Tibial artery (tissue), 4 donors: ENCODE measurements around the gene BCAP31.

Experiments
- DNase-seq, 2 donors: peaks; one replicate each; pipeline ENCODE4 v3.0.0-alpha.2; 2019
- H3K27ac ChIP-seq, 2 donors: fragments of 200-600 bp; sonication (generic) in 1 of 2; 1 replicate in 1 of 2; 2 replicates in 1 of 2; pipeline ENCODE4 v1.5.1; 2018 to 2019; ENCODE audit warnings: mild to moderate bottlenecking in 1 of 2
- H3K27me3 ChIP-seq, 2 donors: fragments of 200-600 bp; sonication (generic) in 1 of 2; one replicate each; pipeline versions ENCODE4 v1.5.1 to v1.6.0; 2016 to 2019
- H3K36me3 ChIP-seq, 3 donors: fragments of 200-600 bp; sonication (generic) in 2 of 3; one replicate each; pipeline ENCODE4 v1.5.1; 2016 to 2019; ENCODE audit warnings: mild to moderate bottlenecking in 2 of 3
- H3K4me1 ChIP-seq, 4 donors: fragments of 200-600 bp; sonication (generic) in 2 of 4; 1 replicate in 3 of 4; 2 replicates in 1 of 4; pipeline ENCODE4 v1.5.1; 2016 to 2019
- H3K4me3 ChIP-seq, 2 donors: fragments of 200-600 bp; sonication (generic) in 1 of 2; 1 replicate in 1 of 2; 2 replicates in 1 of 2; pipeline ENCODE4 v1.5.1; 2018 to 2019; ENCODE audit warnings: mild to moderate bottlenecking in 2 of 2
- H3K9me3 ChIP-seq, 3 donors: fragments of 200-600 bp; sonication (generic) in 1 of 3; one replicate each; pipeline ENCODE4 v1.5.1; 2016 to 2019
- CTCF ChIP-seq, 2 experiments: fragments of 200-600 bp in 1 of 2; fragments of 450-650 bp in 1 of 2; IDR thresholded peaks; one replicate each; pipeline ENCODE4 v1.5.1; 2017 to 2019; ENCODE audit warnings: antibody characterized with exemption in 2 of 2, mild to moderate bottlenecking in 1 of 2, moderate library complexity in 1 of 2
- intact Hi-C: fragments of 100-400 bp; cut with DNase I; formaldehyde crosslinking; loops from one replicate; pipeline ENCODE4 v1.15.0; 2023; ENCODE audit warnings: low total_unique reads

Gene BCAP31

GRCh38 chrX:153767674-153768055 is 43.5 kb upstream of the BCAP31 start:
- Histone ChIP-seq H3K27me3 (no peaks in the 10 kb centered on the region), H3K4me3 (no peak overlapping the region), H3K9me3 (no peaks in the 10 kb centered on the region), H3K4me1 (peaks cover 0 to 22% (median 5%) of the 10 kb centered on the region in 4 donors), H3K36me3 (peaks cover 0 to 33% (median 0%) of the 10 kb centered on the region in 3 donors), H3K27ac (no peak overlapping the region)
- no peak for TF ChIP-seq CTCF (IDR thresholded peaks at IDR 0.05)
- no peak for DNase-seq
- intact Hi-C loops, result loop anchor here (5.0 kb wide), 1 partner anchor 185 kb away; no protein-coding TSS in a partner anchor

GRCh38 chrX:153766871-153767673 is 42.9 kb upstream of the BCAP31 start:
- Histone ChIP-seq H3K27ac (no peak overlapping the region), H3K36me3 (peaks cover 0 to 29% (median 0%) of the 10 kb centered on the region in 3 donors), H3K27me3 (no peaks in the 10 kb centered on the region), H3K4me1 (peaks cover 0 to 22% (median 5%) of the 10 kb centered on the region in 4 donors), H3K9me3 (no peaks in the 10 kb centered on the region), H3K4me3 (no peak overlapping the region)
- intact Hi-C loops, result loop anchor here (5.0 kb wide), 1 partner anchor 185 kb away; no protein-coding TSS in a partner anchor
- no peak for TF ChIP-seq CTCF (IDR thresholded peaks at IDR 0.05)
- DNase-seq, result no peak

- intact Hi-C loops, result loop anchor here (5.0 kb wide), 1 partner anchor 186 kb away; no protein-coding TSS in a partner anchor
- peaks cover 0 to 24% (median 0%) of the 10 kb centered on the region in 3 donors for H3K36me3 ChIP-seq
- no peak for TF ChIP-seq CTCF (IDR thresholded peaks at IDR 0.05)
- no peak for DNase-seq
- peak overlapping the region; percentile 29 to 44 for H3K4me3 ChIP-seq
- H3K9me3 ChIP-seq, result no peaks in the 10 kb centered on the region
- H3K4me1 ChIP-seq, result peaks cover 0 to 22% (median 5%) of the 10 kb centered on the region in 4 donors
- H3K27me3 ChIP-seq, result no peaks in the 10 kb centered on the region
- H3K27ac ChIP-seq, result peak overlapping the region; percentile 44 to 47
Measured at GRCh38 chrX:153766098-153766817, 42.1 kb upstream of the BCAP31 start.

GRCh38 chrX:153765138-153766079 is 41.2 kb upstream of the BCAP31 start:
- Histone ChIP-seq H3K27ac (peak overlapping the region; percentile 44 to 47), H3K9me3 (no peaks in the 10 kb centered on the region), H3K36me3 (peaks cover 0 to 16% (median 0%) of the 10 kb centered on the region in 3 donors), H3K27me3 (no peaks in the 10 kb centered on the region), H3K4me1 (peaks cover 0 to 22% (median 5%) of the 10 kb centered on the region in 4 donors), H3K4me3 (peak overlapping the region; percentile 30 to 44)
- TF ChIP-seq CTCF (IDR thresholded peaks at IDR 0.05), result no peak
- intact Hi-C loops, result loop anchor here (5.0 kb wide), 1 partner anchor 187 kb away; no protein-coding TSS in a partner anchor
- DNase-seq, result no peak

GRCh38 chrX:153764786-153765137 is 40.6 kb upstream of the BCAP31 start:
- Histone ChIP-seq H3K27ac (peak overlapping the region in 1 of 2 donors; percentile 47), H3K9me3 (no peaks in the 10 kb centered on the region), H3K4me1 (peaks cover 0 to 22% (median 5%) of the 10 kb centered on the region in 4 donors), H3K27me3 (no peaks in the 10 kb centered on the region), H3K4me3 (peak overlapping the region; percentile 30 to 44), H3K36me3 (peaks cover 0 to 11% (median 0%) of the 10 kb centered on the region in 3 donors)
- DNase-seq, result no peak
- no peak for TF ChIP-seq CTCF (IDR thresholded peaks at IDR 0.05)
- intact Hi-C loops, result loop anchor here (5.0 kb wide), 1 partner anchor 188 kb away; no protein-coding TSS in a partner anchor
